Glutamatergic neuron (in vitro differentiated cells): ENCODE data around the gene STAC. TPM values are rescaled to one million over a fixed set of nuclear protein-coding genes. Genes with fewer than 3 reads are reported as not detected.
A peak's percentile ranks its signal among the peaks of the same experiment; 100 is the strongest.

Experiments used
- DNase-seq: peaks from one replicate; pipeline ENCODE4 v3.0.0; 2022
- H3K27ac Mint-ChIP-seq: one replicate; pipeline ENCODE4 v1.8.0; 2020; ENCODE audit warnings: mild to moderate bottlenecking, mixed read lengths, inconsistent platforms; ENCODE audit not compliant: unreplicated experiment
- H3K27me3 Mint-ChIP-seq: one replicate; pipeline ENCODE4 v1.8.0; 2020; ENCODE audit warnings: mild to moderate bottlenecking, moderate library complexity, mixed read lengths, inconsistent platforms; ENCODE audit not compliant: unreplicated experiment
- H3K36me3 Mint-ChIP-seq: one replicate; pipeline ENCODE4 v1.8.0; 2020; ENCODE audit warnings: mild to moderate bottlenecking, mixed read lengths, inconsistent platforms; ENCODE audit not compliant: unreplicated experiment
- H3K4me1 Mint-ChIP-seq: one replicate; pipeline ENCODE4 v1.8.0; 2020; ENCODE audit warnings: mild to moderate bottlenecking, low read depth, mixed read lengths, inconsistent platforms; ENCODE audit not compliant: unreplicated experiment
- H3K4me3 Mint-ChIP-seq: one replicate; pipeline ENCODE4 v1.8.0; 2020; ENCODE audit warnings: mild to moderate bottlenecking, mixed read lengths, inconsistent platforms; ENCODE audit not compliant: unreplicated experiment
- H3K9me3 Mint-ChIP-seq: one replicate; pipeline ENCODE4 v1.8.0; 2020; ENCODE audit warnings: mild to moderate bottlenecking, moderate library complexity, mixed read lengths, inconsistent platforms; ENCODE audit not compliant: unreplicated experiment
- CTCF ChIP-seq: fragments of 200-600 bp; sonication (generic); IDR thresholded peaks from one replicate; pipeline ENCODE4 v1.5.0; 2021; ENCODE audit not compliant: partially characterized antibody, unreplicated experiment
- total RNA-seq: library from RNA; stranded (reverse); fragmentation: NEBNext Ultra II Directional; extraction: Animal tissue kit (Norgen Biotek cat#: 25700); gene quantifications from one replicate; pipeline ENCODE4 v1.2.1, GENCODE V29; 2021; ENCODE audit not compliant: unreplicated experiment

STAC gene
- total RNA-seq, 1 donor from 2014 or later, result 1.2 TPM

- H3K27me3 Mint-ChIP-seq, result no peaks in the 10 kb centered on the region
- no peak overlapping the region for H3K4me3 Mint-ChIP-seq
- no peak for DNase-seq
- TF ChIP-seq CTCF, result no peak
- H3K4me1 Mint-ChIP-seq, result no peaks in the 10 kb centered on the region
- H3K27ac Mint-ChIP-seq, result no peak overlapping the region
- no peaks in the 10 kb centered on the region for H3K9me3 Mint-ChIP-seq
- no peaks in the 10 kb centered on the region for H3K36me3 Mint-ChIP-seq
These were observed 145.0 kb downstream of the STAC start for GRCh38 chr3:36525115-36525801.

- no peak overlapping the region for H3K4me3 Mint-ChIP-seq
- H3K4me1 Mint-ChIP-seq, result no peaks in the 10 kb centered on the region
- H3K9me3 Mint-ChIP-seq, result no peaks in the 10 kb centered on the region
- no peak for TF ChIP-seq CTCF
- H3K36me3 Mint-ChIP-seq, result no peaks in the 10 kb centered on the region
- no peak overlapping the region for H3K27ac Mint-ChIP-seq
- no peak for DNase-seq
- H3K27me3 Mint-ChIP-seq, result peaks cover 1% of the 10 kb centered on the region
These were observed 157.9 kb downstream of the STAC start for GRCh38 chr3:36538136-36538749.

- peak; percentile 82 for TF ChIP-seq CTCF
- no peak overlapping the region for H3K4me3 Mint-ChIP-seq
- H3K4me1 Mint-ChIP-seq, result peaks cover 1% of the 10 kb centered on the region
- no peak overlapping the region for H3K27ac Mint-ChIP-seq
- H3K9me3 Mint-ChIP-seq, result peaks cover 2% of the 10 kb centered on the region
- H3K36me3 Mint-ChIP-seq, result no peaks in the 10 kb centered on the region
- H3K27me3 Mint-ChIP-seq, result no peaks in the 10 kb centered on the region
- peak; percentile 51 for DNase-seq
These were observed 160.7 kb downstream of the STAC start for GRCh38 chr3:36540888-36541518.

GRCh38 chr3:36542186-36542585, 161.9 kb downstream of the STAC start:
- DNase-seq, result no peak
- H3K27ac Mint-ChIP-seq, result no peak overlapping the region
- H3K4me3 Mint-ChIP-seq, result no peak overlapping the region
- H3K4me1 Mint-ChIP-seq, result peaks cover 4% of the 10 kb centered on the region
- peaks cover 3% of the 10 kb centered on the region for H3K9me3 Mint-ChIP-seq
- TF ChIP-seq CTCF, result no peak
- H3K36me3 Mint-ChIP-seq, result no peaks in the 10 kb centered on the region
- H3K27me3 Mint-ChIP-seq, result no peaks in the 10 kb centered on the region

GRCh38 chr3:36543276-36543997, 163.1 kb downstream of the STAC start:
- Mint-ChIP-seq H3K4me1 (peaks cover 4% of the 10 kb centered on the region), H3K27me3 (no peaks in the 10 kb centered on the region), H3K27ac (no peak overlapping the region), H3K4me3 (no peak overlapping the region), H3K9me3 (peaks cover 3% of the 10 kb centered on the region), H3K36me3 (no peaks in the 10 kb centered on the region)
- no peak for TF ChIP-seq CTCF
- no peak for DNase-seq
